Uterus (tissue), 2 donors: Measurements from ENCODE around the gene FAIM2.

ENCODE experiments used
- CTCF ChIP-seq, 4 experiments: fragments of 200-600 bp in 2 of 4; fragments of 450-650 bp in 2 of 4; sonication (generic) in 2 of 4; IDR thresholded peaks; one replicate each; pipeline ENCODE4 v1.5.1; 2016 to 2019; ENCODE audit warnings: antibody characterized with exemption in 4 of 4, mild to moderate bottlenecking in 2 of 4, moderate library complexity in 1 of 4
- POLR2A ChIP-seq, 2 donors: fragments of 450-650 bp; IDR thresholded peaks; one replicate each; pipeline ENCODE4 v1.6.1; 2016; ENCODE audit warnings: antibody characterized with exemption in 2 of 2, mild to moderate bottlenecking in 1 of 2, moderate library complexity in 1 of 2

DNA sequence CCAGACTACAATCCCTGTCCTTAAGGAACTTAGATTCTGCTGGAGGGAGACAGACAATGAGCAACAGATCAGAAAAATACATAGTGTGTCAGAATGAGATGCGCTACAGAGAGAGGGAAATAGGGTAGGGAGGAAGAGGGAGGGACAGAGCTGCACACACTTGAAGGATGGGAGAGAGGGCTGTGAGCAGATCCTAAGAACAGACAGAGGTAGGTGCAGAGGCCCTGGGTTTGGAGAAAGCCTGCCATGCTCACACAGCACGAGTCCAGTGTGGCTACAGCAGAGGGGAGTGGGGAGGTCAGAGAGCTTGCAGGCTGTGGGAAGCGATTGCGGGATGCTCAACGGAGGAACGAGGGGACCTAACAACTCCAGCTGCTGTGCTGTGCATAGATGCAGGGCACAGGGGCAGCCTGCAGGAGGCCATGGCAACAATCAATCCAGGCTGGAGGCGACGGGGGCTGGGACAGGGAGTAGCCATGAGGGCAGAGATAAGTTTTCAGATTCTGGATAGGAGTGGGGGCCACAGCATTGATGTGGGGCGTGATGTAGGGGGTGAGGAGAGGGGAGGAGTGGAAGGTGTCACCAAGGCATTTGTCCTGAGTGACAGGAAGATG is 20.7 kb downstream of the FAIM2 start:
- TF ChIP-seq CTCF (IDR thresholded peaks at IDR 0.05), result no peak
- no peak for TF ChIP-seq POLR2A (IDR thresholded peaks at IDR 0.05)
